HL-60 (cell line): ENCODE data around the gene TMEM37.

ENCODE experiments used
- DNase-seq, 2 experiments: peaks; one replicate each; pipeline ENCODE4 v3.0.0-alpha.2; 2010 to 2020; ENCODE audit warnings: low read depth in 1 of 2, low spot score in 1 of 2
- H3K27ac ChIP-seq: fragments of 250-450 bp; sonication (Bioruptor Pico); replicated peaks from 2 replicates; pipeline ENCODE4 v1.5.1; 2020; ENCODE audit warnings: mild to moderate bottlenecking, moderate library complexity
- H3K27me3 ChIP-seq: fragments of 250-450 bp; sonication (Bioruptor Pico); 2 replicates; pipeline ENCODE4 v1.5.1; 2021; ENCODE audit warnings: mild to moderate bottlenecking, moderate library complexity; ENCODE audit not compliant: insufficient read depth, poor library complexity, severe bottlenecking
- H3K4me3 ChIP-seq: replicated peaks from 2 replicates; pipeline ENCODE4 v1.5.1; 2011; ENCODE audit warnings: mild to moderate bottlenecking, control low read depth, low read length; ENCODE audit not compliant: insufficient read depth
- GABPA ChIP-seq: IDR thresholded peaks from 2 replicates; pipeline ENCODE4 v1.6.1; 2012; ENCODE audit warnings: low read depth
- POLR2AphosphoS5 ChIP-seq: IDR thresholded peaks from 2 replicates; pipeline ENCODE4 v1.6.1; 2012; ENCODE audit warnings: low read depth
- REST ChIP-seq: IDR thresholded peaks from 2 replicates; pipeline ENCODE4 v1.6.1; 2012; ENCODE audit warnings: low read depth; ENCODE audit not compliant: insufficient replicate concordance
- SPI1 ChIP-seq: IDR thresholded peaks from 2 replicates; pipeline ENCODE4 v1.6.1; 2012; ENCODE audit warnings: low read depth, mild to moderate bottlenecking, borderline replicate concordance
- TF ChIP-seq, protein P1 (sequence below): IDR thresholded peaks from one replicate; pipeline ENCODE4 v1.5.1; 2011; ENCODE audit warnings: low read length, control low read depth, inconsistent platforms; ENCODE audit not compliant: insufficient read depth

The TMEM37 gene

GRCh38 chr2:119483896-119484718 is 52.5 kb downstream of the TMEM37 start:
- Histone ChIP-seq H3K27ac (no peak overlapping the region), H3K27me3 (no peaks in the 10 kb centered on the region), H3K4me3 (no peak overlapping the region)
- no peak for DNase-seq
- TF ChIP-seq POLR2AphosphoS5 (no peak), SPI1 (no peak), GABPA (no peak), REST (no peak)
- TF ChIP-seq, protein P1, sequence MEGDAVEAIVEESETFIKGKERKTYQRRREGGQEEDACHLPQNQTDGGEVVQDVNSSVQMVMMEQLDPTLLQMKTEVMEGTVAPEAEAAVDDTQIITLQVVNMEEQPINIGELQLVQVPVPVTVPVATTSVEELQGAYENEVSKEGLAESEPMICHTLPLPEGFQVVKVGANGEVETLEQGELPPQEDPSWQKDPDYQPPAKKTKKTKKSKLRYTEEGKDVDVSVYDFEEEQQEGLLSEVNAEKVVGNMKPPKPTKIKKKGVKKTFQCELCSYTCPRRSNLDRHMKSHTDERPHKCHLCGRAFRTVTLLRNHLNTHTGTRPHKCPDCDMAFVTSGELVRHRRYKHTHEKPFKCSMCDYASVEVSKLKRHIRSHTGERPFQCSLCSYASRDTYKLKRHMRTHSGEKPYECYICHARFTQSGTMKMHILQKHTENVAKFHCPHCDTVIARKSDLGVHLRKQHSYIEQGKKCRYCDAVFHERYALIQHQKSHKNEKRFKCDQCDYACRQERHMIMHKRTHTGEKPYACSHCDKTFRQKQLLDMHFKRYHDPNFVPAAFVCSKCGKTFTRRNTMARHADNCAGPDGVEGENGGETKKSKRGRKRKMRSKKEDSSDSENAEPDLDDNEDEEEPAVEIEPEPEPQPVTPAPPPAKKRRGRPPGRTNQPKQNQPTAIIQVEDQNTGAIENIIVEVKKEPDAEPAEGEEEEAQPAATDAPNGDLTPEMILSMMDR = no peak

GRCh38 chr2:119484834-119485233 is 53.2 kb downstream of the TMEM37 start:
- H3K27ac ChIP-seq = no peak overlapping the region
- TF ChIP-seq, protein P1 = no peak
- no peak for TF ChIP-seq REST
- H3K4me3 ChIP-seq = no peak overlapping the region
- no peak for DNase-seq
- no peaks in the 10 kb centered on the region for H3K27me3 ChIP-seq

- Histone ChIP-seq H3K4me3 (no peak overlapping the region), H3K27me3 (no peaks in the 10 kb centered on the region), H3K27ac (no peak overlapping the region)
- no peak for DNase-seq
- no peak for TF ChIP-seq SPI1
These were observed 53.9 kb downstream of the TMEM37 start for GRCh38 chr2:119485336-119486110.

DNA sequence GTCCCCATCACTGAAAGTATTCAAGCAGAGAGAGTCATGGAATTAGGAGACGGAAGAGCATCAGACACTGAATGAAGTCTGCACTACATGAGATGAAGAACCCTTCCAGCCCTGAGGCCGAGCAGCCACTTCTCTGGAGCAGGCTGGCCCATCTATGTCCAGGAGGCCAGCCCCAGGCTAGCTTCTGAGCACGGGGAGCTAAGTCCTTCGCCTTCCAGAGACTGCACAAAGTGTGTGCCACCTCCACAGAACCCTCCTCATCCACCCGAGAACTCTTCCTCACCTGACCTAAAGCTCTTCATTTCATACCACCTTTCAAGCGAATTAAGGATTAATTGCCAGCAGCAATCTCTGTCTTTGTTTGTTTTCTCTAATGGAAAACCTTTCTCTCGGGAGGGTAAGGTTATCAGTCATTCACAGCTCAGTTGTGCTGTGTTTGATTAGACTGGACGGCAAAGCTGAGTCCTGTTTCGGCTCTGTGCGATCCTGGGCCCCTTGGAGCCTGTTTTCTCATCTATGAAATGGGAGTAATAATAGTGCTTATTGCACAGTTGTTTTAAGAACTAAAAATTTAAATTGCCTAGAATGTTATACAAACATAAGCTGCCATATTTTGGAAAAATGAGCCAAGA is 54.7 kb downstream of the TMEM37 start:
- DNase-seq = no peak
- no peak for TF ChIP-seq POLR2AphosphoS5
- no peak for TF ChIP-seq SPI1
- TF ChIP-seq, protein P1 = no peak
- TF ChIP-seq REST = no peak
- no peak for TF ChIP-seq GABPA
- no peak overlapping the region for H3K4me3 ChIP-seq
- no peak overlapping the region for H3K27ac ChIP-seq
- no peaks in the 10 kb centered on the region for H3K27me3 ChIP-seq
